ENCODE measurements around the gene RHOF. TPM values are rescaled to one million over a fixed set of nuclear protein-coding genes. Genes with fewer than 3 reads are reported as not detected.
"Not testable (repeated sequence)": the region's sequence is repeated elsewhere in the genome, so short reads cannot be mapped to it uniquely, and the experiment has no call there.

Gene RHOF
- total RNA-seq, 1 donor from 2014 or later = 2.3 TPM

DNA sequence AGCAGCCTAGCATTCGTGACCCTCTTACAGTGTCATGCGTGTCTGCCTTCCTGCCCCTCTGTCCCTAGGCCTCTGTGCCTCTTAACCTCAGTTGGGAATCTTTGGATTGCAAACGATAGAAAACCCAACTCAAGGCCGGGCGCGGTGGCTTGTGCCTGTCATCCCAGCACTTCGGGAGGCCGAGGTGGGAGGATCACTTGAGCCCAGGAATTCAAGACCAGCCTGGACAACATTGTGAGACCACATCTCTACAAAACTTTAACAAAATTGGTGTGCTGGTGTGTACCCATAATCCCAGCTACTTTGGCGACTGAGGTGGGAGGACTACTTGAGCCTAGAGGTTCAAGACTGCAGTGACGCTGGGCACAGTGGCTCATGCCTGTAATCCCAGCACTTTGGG, 44.2 kb downstream of the RHOF start:
- DNase-seq (ENCODE audit: low read depth in 2 of 2) = no peak

DNA sequence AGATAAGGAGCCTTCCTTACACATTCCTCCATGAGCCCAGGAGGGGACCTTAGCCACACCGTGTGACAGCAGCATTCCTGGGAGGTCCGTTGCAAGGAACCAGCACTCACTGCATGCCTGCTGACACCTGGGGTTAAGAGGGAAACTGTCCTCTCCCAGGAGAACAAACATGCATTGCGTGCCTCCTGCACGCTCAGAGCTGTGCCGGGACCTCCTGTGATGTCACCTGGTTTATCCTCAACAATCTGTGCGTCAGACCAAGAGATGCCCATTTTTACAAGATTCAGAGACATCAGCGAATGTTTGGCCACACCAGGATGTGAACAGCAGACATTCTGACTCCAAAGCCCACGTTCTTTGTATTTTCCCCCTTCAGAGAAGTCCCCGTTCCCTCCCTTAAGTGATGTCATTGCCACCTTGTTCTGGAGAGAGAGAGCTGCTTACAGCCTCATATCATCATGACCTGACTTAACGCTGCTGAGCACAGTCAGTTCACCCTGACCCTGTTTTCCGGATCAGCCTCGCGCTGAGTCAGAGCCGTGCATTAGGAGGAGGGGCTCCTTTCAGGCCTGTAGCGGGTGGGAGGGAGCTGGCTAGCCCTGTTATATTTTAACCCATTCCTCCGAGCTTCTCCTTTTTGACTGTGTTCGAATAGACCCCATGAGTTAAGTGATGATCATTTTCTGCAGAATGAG, 44.8 kb downstream of the RHOF start:
- DNase-seq (ENCODE audit: low read depth in 2 of 2) = peak; percentile 76 to 94

DNA sequence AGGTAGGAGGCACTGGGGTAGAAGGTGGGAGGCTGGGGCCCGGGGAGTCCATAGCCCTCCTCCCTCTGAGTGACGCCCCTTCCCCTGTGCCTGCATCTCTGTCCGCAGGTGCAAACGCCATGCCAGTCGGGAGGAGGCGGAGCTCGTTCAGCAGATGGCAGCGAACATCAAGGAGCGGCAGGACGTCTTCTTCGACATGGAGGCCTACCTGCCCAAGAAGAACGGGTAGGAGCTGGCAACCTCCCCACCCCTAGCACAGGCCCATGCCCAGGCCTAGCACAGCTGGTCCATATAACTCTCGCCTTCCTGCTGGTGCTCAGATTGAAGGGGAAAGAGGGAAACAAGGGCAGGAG, 45.3 kb downstream of the RHOF start:
- no peak for DNase-seq (ENCODE audit: low read depth in 2 of 2)

DNA sequence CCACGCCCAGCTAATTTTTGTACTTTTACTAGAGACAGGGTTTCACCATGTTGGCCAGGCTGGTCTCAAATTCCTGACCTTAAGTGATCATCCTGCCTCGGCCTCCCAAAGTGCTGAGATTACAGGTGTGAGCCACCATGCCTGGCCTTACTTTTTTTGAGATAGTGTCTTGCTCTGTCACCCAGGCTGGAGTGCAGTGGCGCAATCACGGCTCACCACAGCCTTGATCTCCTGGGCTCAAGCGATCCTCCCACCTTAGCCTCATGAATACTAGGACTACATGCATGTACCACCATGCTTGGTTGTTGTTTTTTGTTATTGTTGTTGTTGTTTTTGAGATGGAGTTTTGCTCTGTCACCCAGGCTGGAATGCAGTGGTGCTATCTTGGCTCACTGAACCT, 47.9 kb downstream of the RHOF start:
- DNase-seq (ENCODE audit: low read depth in 2 of 2) = not testable (repeated sequence)

DNA sequence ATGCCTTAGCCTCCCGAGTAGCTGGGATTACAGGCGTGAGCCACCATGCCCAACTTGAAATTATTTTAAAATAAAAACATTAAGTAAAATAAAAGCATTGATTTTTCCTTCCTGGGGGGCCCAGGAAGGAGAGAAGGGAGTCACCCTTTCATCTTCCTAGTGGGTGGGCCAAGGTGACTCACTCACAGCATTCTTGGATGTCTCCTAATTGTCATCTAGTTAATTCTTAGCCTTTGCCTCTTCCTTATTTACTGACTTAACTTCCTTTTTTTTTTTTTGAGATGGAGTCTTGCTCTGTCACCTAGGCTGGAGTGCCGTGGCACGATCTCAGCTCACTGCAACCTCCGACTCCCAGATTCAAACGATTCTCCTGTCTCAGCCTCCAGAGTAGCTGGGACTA, 51.7 kb downstream of the RHOF start:
- DNase-seq (ENCODE audit: low read depth in 2 of 2) = no peak

DNA sequence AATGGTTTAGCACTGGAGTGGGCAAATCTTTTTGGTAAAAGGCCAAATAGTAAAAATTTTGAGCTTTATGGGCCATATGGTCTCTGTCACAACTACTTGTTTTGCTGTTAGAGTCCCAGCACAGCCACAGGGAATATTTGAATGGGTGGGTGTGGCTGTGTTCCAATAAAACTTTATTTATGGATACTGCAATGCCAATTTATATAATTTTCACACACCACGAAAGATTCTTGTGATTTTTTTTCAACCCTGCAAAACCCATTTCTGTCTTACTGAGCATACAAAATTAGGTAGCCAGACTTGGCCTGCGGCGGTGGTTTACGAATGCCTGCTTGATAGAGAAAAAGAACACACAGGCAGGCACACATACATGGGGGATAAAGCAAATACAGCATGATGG, 52.6 kb downstream of the RHOF start:
- no peak for DNase-seq (ENCODE audit: low read depth in 2 of 2)

GRCh38 chr12:121738340-121738858, 55.1 kb downstream of the RHOF start:
- DNase-seq (ENCODE audit: low read depth in 2 of 2) = no peak

GRCh38 chr12:121733849-121734248, 59.6 kb downstream of the RHOF start:
- no peak for DNase-seq (ENCODE audit: low read depth in 2 of 2)

DNA sequence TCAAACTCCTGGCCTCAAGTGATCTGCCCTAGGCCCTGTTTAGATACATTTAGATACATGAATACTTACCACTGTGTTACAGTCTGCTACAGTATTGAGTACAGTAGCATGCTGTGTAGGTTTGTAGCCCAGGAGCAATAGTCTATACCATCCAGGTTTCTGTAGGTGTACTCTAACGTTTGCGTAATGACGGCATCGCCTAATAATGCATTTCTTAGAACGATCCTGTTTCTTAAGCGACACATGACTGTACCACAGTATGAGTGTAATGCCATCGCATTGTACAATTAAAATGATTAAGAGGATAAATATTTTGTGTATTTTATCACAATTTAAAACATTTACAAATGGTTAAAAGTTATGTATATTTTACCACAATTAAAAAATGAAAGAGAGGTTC, 62.0 kb downstream of the RHOF start:
- no peak for DNase-seq (ENCODE audit: low read depth in 2 of 2)

DNA sequence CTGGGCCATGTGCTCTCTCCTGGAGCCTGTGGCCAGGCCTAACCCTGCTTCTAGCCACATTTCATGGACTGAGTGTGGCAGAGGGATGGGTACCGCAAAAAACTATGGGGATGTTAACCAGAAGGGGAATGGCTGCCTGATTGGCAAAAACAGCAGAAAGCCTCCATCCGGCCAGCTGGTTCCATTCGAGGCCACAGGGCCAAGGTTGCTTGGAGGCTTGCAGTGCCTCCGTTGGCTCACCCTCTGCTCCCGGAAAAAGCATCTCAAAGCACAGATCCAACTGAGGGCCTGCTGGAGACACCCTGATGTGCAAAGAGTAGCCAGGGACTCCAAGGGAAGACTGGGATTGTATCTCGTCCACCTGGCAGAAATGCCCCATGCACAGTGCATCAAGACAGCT, 64.5 kb downstream of the RHOF start:
- no peak for DNase-seq (ENCODE audit: low read depth in 2 of 2)

Other genes starting within 250 kb of the RHOF start
- 19.8 and 24.0 TPM in 2 replicates for gene KDM2B, start 212.7 kb downstream of the RHOF start, total RNA-seq
- 8.1 and 14.7 TPM in 2 replicates for gene ORAI1, start 167.2 kb downstream of the RHOF start, total RNA-seq
- 0.13 and 0.26 TPM in 2 replicates for gene MORN3, start 124.0 kb downstream of the RHOF start, total RNA-seq
- 3.9 and 5.3 TPM in 2 replicates for gene TMEM120B, start 80.9 kb downstream of the RHOF start, total RNA-seq
- 1.3 and 3.3 TPM in 2 replicates for gene SETD1B, start 10.3 kb upstream of the RHOF start, total RNA-seq
- not detected in 2 replicates for gene HPD, start 65.2 kb upstream of the RHOF start, total RNA-seq
- gene PSMD9, start 95.1 kb upstream of the RHOF start, total RNA-seq = 64.4 and 71.4 TPM in 2 replicates
- gene CFAP251, start 124.9 kb upstream of the RHOF start, total RNA-seq = 2.3 and 4.2 TPM in 2 replicates
- gene BCL7A, start 228.2 kb upstream of the RHOF start, total RNA-seq = 6.0 and 9.6 TPM in 2 replicates